GM23248 (cell line): ENCODE data around the gene KDM2A. TPM values are rescaled to one million over a fixed set of nuclear protein-coding genes. Genes with fewer than 3 reads are reported as not detected.

ENCODE experiments used
- DNase-seq: peaks from one replicate; pipeline ENCODE4 v3.0.0-alpha.2; 2015
- H2AFZ ChIP-seq: fragments of 200-600 bp; sonication (generic); 2 replicates; pipeline ENCODE4 v1.6.1; 2016; ENCODE audit warnings: antibody characterized with exemption
- H3F3A ChIP-seq: fragments of 200-600 bp; sonication (generic); 2 replicates; pipeline ENCODE4 v1.6.1; 2016; ENCODE audit warnings: mild to moderate bottlenecking, antibody characterized with exemption, mixed run types; ENCODE audit not compliant: insufficient read depth
- H3K27ac ChIP-seq: fragments of 200-600 bp; sonication (generic); 2 replicates; pipeline ENCODE4 v1.5.1; 2016; ENCODE audit warnings: mild to moderate bottlenecking
- H3K27me3 ChIP-seq: fragments of 200-600 bp; sonication (generic); replicated peaks from 2 replicates; pipeline ENCODE4 v1.6.1; 2016; ENCODE audit warnings: mild to moderate bottlenecking; ENCODE audit not compliant: insufficient read depth
- H3K36me3 ChIP-seq: fragments of 200-600 bp; sonication (generic); 2 replicates; pipeline ENCODE4 v1.6.1; 2016; ENCODE audit warnings: low read depth, mild to moderate bottlenecking
- H3K4me1 ChIP-seq: fragments of 200-600 bp; sonication (generic); 2 replicates; pipeline ENCODE4 v1.6.1; 2016; ENCODE audit warnings: mild to moderate bottlenecking; ENCODE audit not compliant: insufficient read depth
- H3K4me2 ChIP-seq: fragments of 200-600 bp; sonication (generic); one replicate; pipeline ENCODE4 v1.6.1; 2016; ENCODE audit warnings: mild to moderate bottlenecking; ENCODE audit not compliant: unreplicated experiment
- H3K4me3 ChIP-seq: fragments of 200-600 bp; sonication (generic); 2 replicates; pipeline ENCODE4 v1.5.1; 2016; ENCODE audit warnings: mild to moderate bottlenecking
- H3K79me2 ChIP-seq: fragments of 200-600 bp; sonication (generic); 2 replicates; pipeline ENCODE4 v1.6.1; 2016; ENCODE audit warnings: mild to moderate bottlenecking; ENCODE audit not compliant: insufficient read depth
- H3K9ac ChIP-seq: fragments of 200-600 bp; sonication (generic); 2 replicates; pipeline ENCODE4 v1.6.1; 2016; ENCODE audit warnings: mild to moderate bottlenecking
- H3K9me2 ChIP-seq: fragments of 200-600 bp; sonication (generic); 2 replicates; pipeline ENCODE4 v1.6.1; 2016; ENCODE audit warnings: mixed run types, mild to moderate bottlenecking, moderate library complexity; ENCODE audit not compliant: insufficient read depth
- H3K9me3 ChIP-seq: fragments of 200-600 bp; sonication (generic); one replicate; pipeline ENCODE4 v1.6.1; 2017; ENCODE audit warnings: low read depth
- H4K20me1 ChIP-seq: fragments of 200-600 bp; sonication (generic); 2 replicates; pipeline ENCODE4 v1.6.0; 2016; ENCODE audit not compliant: insufficient read depth
- EZH2 ChIP-seq: fragments of 200-600 bp; sonication (generic); IDR thresholded peaks from 2 replicates; pipeline ENCODE4 v1.6.1; 2018; ENCODE audit warnings: antibody characterized with exemption, mild to moderate bottlenecking; ENCODE audit not compliant: insufficient read depth, poor library complexity, severe bottlenecking
- EZH2phosphoT487 ChIP-seq: fragments of 200-600 bp; sonication (generic); IDR thresholded peaks from 2 replicates; pipeline ENCODE4 v1.6.1; 2018; ENCODE audit warnings: antibody characterized with exemption, moderate library complexity, mild to moderate bottlenecking, low read depth; ENCODE audit not compliant: insufficient read depth
- WGBS, 2 experiments: methylation state at CpG; one replicate each; pipeline ENCODE4 v1.1.6; 2015 to 2017; ENCODE audit warnings: low lambda C conversion rate in 2 of 2, low coverage in 1 of 2; ENCODE audit errors: missing lambda C conversion rate in 2 of 2; 5-methylcytosine and 5-hydroxymethylcytosine counted together
- in situ Hi-C: fragments of 300-500 bp; cut with MboI; formaldehyde crosslinking; loops from 2 replicates; pipeline ENCODE4 v1.15.0; 2020
- polyA plus RNA-seq: library from polyadenylated mRNA; unstranded; fragments of >200 nt; fragmentation: Nextera tagmentation; extraction: Ambion mirVana; gene quantifications from 2 replicates; pipeline ENCODE4 v1.2.1, GENCODE V29; 2016
- total RNA-seq: library from RNA; depleted of rRNA; stranded (reverse); fragments of >200 nt; shearing (Covaris generic); gene quantifications from 2 replicates; pipeline ENCODE4 v1.2.3, GENCODE V29; 2014

KDM2A gene
- total and polyA plus RNA-seq, 2 experiments from 2014 or later: 12.1 to 34.4 TPM

- no peak overlapping the region for H3K4me3 ChIP-seq
- H3K27me3 ChIP-seq: no peaks in the 10 kb centered on the region
- peaks cover 38% of the 10 kb centered on the region for H3K79me2 ChIP-seq
- no peak overlapping the region for H3K4me2 ChIP-seq
- peaks cover 13% of the 10 kb centered on the region for H3K4me1 ChIP-seq
- H3K27ac ChIP-seq: no peak overlapping the region
- no peaks in the 10 kb centered on the region for H4K20me1 ChIP-seq
- TF ChIP-seq EZH2: no peak
- no peak for TF ChIP-seq EZH2phosphoT487
- no peaks in the 10 kb centered on the region for H3K9me3 ChIP-seq
- H2AFZ ChIP-seq: no peak overlapping the region
- no peaks in the 10 kb centered on the region for H3K9me2 ChIP-seq
- in situ Hi-C loops: no loop called here
- no peaks in the 10 kb centered on the region; the same call in 1 of the 2 replicates for H3K36me3 ChIP-seq
- H3F3A ChIP-seq: peaks cover 9% of the 10 kb centered on the region; the same call in 1 of the 2 replicates
- no peak overlapping the region for H3K9ac ChIP-seq
- no peak for DNase-seq
- 82 to 84% methylated on average over 13 of the region's 13 CpGs for WGBS, 2 experiments
Observed at GRCh38 chr11:67280341-67280787, 161.3 kb downstream of the KDM2A start.

DNA sequence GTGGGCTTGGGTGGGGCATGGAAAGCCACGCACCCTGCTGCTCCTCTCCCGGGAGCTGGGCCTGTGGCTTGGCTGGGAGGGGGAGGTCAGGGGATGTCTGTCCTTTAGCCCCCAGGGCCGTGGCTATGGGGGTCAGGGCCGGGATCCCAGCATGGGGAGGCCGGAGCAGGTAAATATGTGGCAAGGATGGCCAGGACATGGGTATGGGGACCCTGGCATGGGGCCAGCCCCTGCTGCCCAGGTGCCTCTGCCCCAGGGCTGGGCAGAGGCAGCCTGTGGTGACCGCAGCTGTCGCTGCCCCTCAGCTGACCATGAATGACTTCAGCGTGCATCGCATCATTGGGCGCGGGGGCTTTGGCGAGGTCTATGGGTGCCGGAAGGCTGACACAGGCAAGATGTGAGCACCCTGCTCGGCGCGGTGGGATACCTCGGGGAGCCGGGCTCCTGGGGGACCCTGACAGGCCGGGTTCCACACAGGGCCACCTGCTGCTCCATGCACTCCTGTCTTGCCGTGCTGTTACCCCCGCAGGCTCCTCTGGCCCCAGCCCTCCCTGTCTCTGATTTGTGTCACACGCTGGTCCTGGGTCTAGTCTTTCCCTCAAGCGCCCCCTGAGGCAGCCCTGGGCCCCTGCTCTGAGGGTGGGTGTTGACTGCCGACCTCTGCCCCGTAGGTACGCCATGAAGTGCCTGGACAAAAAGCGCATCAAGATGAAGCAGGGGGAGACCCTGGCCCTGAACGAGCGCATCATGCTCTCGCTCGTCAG is 161.9 kb downstream of the KDM2A start:
- Histone ChIP-seq H3K4me2 (no peak overlapping the region), H3F3A (peaks cover 9% of the 10 kb centered on the region; the same call in 1 of the 2 replicates), H2AFZ (no peak overlapping the region), H3K9me3 (no peaks in the 10 kb centered on the region), H3K4me1 (peaks cover 13% of the 10 kb centered on the region), H3K27ac (no peak overlapping the region), H4K20me1 (no peaks in the 10 kb centered on the region), H3K79me2 (peaks cover 32% of the 10 kb centered on the region), H3K27me3 (no peaks in the 10 kb centered on the region), H3K36me3 (no peaks in the 10 kb centered on the region; the same call in 1 of the 2 replicates), H3K9me2 (no peaks in the 10 kb centered on the region), H3K9ac (no peak overlapping the region), H3K4me3 (no peak overlapping the region)
- no peak for DNase-seq
- in situ Hi-C loops: no loop called here
- TF ChIP-seq EZH2phosphoT487: no peak
- TF ChIP-seq EZH2: no peak
- WGBS, 2 experiments: 92 to 94% methylated on average over 22 to 31 of the region's 31 CpGs

DNA sequence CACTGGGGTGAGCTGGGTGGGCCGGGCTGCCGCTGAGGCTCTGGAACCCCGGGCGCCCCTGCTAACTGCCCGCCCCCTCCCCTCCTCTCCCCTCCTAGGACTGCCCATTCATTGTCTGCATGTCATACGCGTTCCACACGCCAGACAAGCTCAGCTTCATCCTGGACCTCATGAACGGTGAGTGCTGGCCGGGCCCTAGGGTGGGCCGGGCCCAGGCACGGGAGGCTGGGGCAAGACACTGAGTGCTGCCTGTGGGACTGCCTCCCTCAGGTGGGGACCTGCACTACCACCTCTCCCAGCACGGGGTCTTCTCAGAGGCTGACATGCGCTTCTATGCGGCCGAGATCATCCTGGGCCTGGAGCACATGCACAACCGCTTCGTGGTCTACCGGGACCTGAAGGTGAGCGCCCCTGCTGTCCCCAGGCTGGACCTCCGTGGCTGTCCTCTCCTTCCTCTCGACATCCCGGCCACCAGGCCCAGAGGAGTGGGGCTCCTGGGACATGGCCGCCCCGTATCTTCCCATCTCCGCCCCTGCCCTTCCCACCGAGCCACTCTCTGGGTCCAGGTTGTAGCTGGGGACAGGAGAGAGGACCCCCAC is 162.6 kb downstream of the KDM2A start:
- H3K36me3 ChIP-seq: no peaks in the 10 kb centered on the region; the same call in 1 of the 2 replicates
- 86 to 94% methylated on average over 14 to 27 of the region's 27 CpGs for WGBS, 2 experiments
- in situ Hi-C loops: no loop called here

DNA sequence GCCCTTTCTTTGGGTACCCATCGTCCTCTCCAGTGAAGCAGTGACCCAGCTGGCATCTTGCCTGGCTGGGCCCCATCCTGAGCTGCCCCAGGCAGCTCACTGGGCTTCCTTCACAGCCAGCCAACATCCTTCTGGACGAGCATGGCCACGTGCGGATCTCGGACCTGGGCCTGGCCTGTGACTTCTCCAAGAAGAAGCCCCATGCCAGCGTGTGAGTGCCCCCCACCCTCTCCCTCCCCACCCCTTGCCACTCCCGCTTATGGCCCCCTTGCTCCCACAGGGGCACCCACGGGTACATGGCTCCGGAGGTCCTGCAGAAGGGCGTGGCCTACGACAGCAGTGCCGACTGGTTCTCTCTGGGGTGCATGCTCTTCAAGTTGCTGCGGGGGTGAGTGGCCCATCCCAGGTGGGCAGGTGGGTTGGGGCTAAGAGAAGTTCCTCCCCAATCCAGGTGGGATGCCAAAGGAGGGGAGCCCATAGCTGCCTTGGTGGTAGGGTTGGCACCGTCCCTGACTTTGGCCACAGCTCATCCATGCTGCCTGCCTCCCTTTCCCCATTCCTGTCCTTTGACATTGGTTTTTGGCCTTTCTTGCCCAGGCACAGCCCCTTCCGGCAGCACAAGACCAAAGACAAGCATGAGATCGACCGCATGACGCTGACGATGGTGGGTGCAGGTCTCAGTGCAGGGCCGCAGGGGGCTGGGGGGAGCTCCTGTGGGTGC is 163.3 kb downstream of the KDM2A start:
- no peaks in the 10 kb centered on the region for H3K9me3 ChIP-seq
- H3K4me1 ChIP-seq: peaks cover 6% of the 10 kb centered on the region
- no peak for TF ChIP-seq EZH2
- TF ChIP-seq EZH2phosphoT487: no peak
- no peaks in the 10 kb centered on the region for H4K20me1 ChIP-seq
- no peaks in the 10 kb centered on the region for H3K27me3 ChIP-seq
- no peak overlapping the region for H2AFZ ChIP-seq
- no peaks in the 10 kb centered on the region; the same call in 1 of the 2 replicates for H3K36me3 ChIP-seq
- H3K9ac ChIP-seq: no peak overlapping the region
- peaks cover 19% of the 10 kb centered on the region for H3K79me2 ChIP-seq
- H3K9me2 ChIP-seq: no peaks in the 10 kb centered on the region
- H3F3A ChIP-seq: peaks cover 3% of the 10 kb centered on the region; the same call in 1 of the 2 replicates
- DNase-seq: no peak
- no peak overlapping the region for H3K4me3 ChIP-seq
- no peak overlapping the region for H3K4me2 ChIP-seq
- WGBS, 2 experiments: 96 to 99% methylated on average over 15 to 20 of the region's 20 CpGs
- no peak overlapping the region for H3K27ac ChIP-seq
- in situ Hi-C loops: no loop called here

More for the DNA sequence above, 162.6 kb downstream of the KDM2A start:
- H3K4me3 ChIP-seq: no peak overlapping the region
- H3F3A ChIP-seq: peaks cover 6% of the 10 kb centered on the region; the same call in 1 of the 2 replicates
- H3K27me3 ChIP-seq: no peaks in the 10 kb centered on the region
- no peaks in the 10 kb centered on the region for H3K9me2 ChIP-seq
- no peak overlapping the region for H3K4me2 ChIP-seq
- no peaks in the 10 kb centered on the region for H4K20me1 ChIP-seq
- H3K79me2 ChIP-seq: peaks cover 25% of the 10 kb centered on the region
- no peak overlapping the region for H2AFZ ChIP-seq
- no peaks in the 10 kb centered on the region for H3K9me3 ChIP-seq
- DNase-seq: no peak
- H3K9ac ChIP-seq: no peak overlapping the region
- TF ChIP-seq EZH2: no peak
- TF ChIP-seq EZH2phosphoT487: no peak
- no peak overlapping the region for H3K27ac ChIP-seq
- peaks cover 13% of the 10 kb centered on the region for H3K4me1 ChIP-seq
